GM23338 (cell line): ENCODE data around the gene KLHL5. TPM values are rescaled to one million over a fixed set of nuclear protein-coding genes. Genes with fewer than 3 reads are reported as not detected.

Experiments
- ATAC-seq: fragments of 200-7000 bp; cut with Tn5 transposase; 3 replicates; pipeline ENCODE4 v1.9.1; 2020
- DNase-seq: peaks from one replicate; pipeline ENCODE4 v3.0.0-alpha.2; 2015; ENCODE audit warnings: low spot score
- H2AFZ ChIP-seq: fragments of 200-600 bp; sonication (generic); 2 replicates; pipeline ENCODE4 v1.8.0; 2016; ENCODE audit warnings: antibody characterized with exemption, mild to moderate bottlenecking, moderate library complexity
- H3F3A ChIP-seq: fragments of 200-600 bp; sonication (generic); replicated peaks from 2 replicates; pipeline ENCODE4 v1.8.0; 2017; ENCODE audit warnings: antibody characterized with exemption, mixed run types, low read depth
- H3K27ac ChIP-seq: fragments of 200-600 bp; sonication (generic); 2 replicates; pipeline ENCODE4 v1.6.1; 2016; ENCODE audit warnings: low read depth
- H3K27me3 ChIP-seq: fragments of 200-600 bp; sonication (generic); 2 replicates; pipeline ENCODE4 v1.8.0; 2016; ENCODE audit warnings: mild to moderate bottlenecking, mixed run types, moderate library complexity; ENCODE audit not compliant: insufficient read depth
- H3K36me3 ChIP-seq: fragments of 200-600 bp; sonication (generic); 2 replicates; pipeline ENCODE4 v1.8.0; 2016; ENCODE audit warnings: mild to moderate bottlenecking; ENCODE audit not compliant: insufficient read depth
- H3K4me1 ChIP-seq: fragments of 200-600 bp; sonication (generic); 2 replicates; pipeline ENCODE4 v1.8.0; 2016; ENCODE audit warnings: mild to moderate bottlenecking, moderate library complexity; ENCODE audit not compliant: insufficient read depth
- H3K4me2 ChIP-seq: fragments of 200-600 bp; sonication (generic); 2 replicates; pipeline ENCODE4 v1.7.1; 2017; ENCODE audit warnings: mixed run types
- H3K4me3 ChIP-seq: fragments of 200-600 bp; sonication (generic); 2 replicates; pipeline ENCODE4 v1.6.1; 2016; ENCODE audit warnings: mixed run types
- H3K79me2 ChIP-seq: fragments of 200-600 bp; sonication (generic); replicated peaks from 2 replicates; pipeline ENCODE4 v1.8.0; 2017; ENCODE audit warnings: mild to moderate bottlenecking; ENCODE audit not compliant: insufficient read depth
- H3K9me2 ChIP-seq: fragments of 200-600 bp; sonication (generic); 2 replicates; pipeline ENCODE4 v1.8.0; 2017; ENCODE audit not compliant: insufficient read depth
- H4K20me1 ChIP-seq: fragments of 200-600 bp; sonication (generic); replicated peaks from 2 replicates; pipeline ENCODE4 v1.8.0; 2017; ENCODE audit warnings: mild to moderate bottlenecking; ENCODE audit not compliant: insufficient read depth
- H3K27ac Mint-ChIP-seq: 2 replicates; pipeline ENCODE4 v1.8.0; 2020; ENCODE audit warnings: inconsistent platforms, mild to moderate bottlenecking, moderate library complexity, mixed read lengths
- H3K27me3 Mint-ChIP-seq: 3 replicates; pipeline ENCODE4 v1.8.0; 2022; ENCODE audit warnings: low read depth, mild to moderate bottlenecking, moderate library complexity, mixed read lengths, inconsistent platforms; ENCODE audit not compliant: insufficient read depth, poor library complexity
- H3K36me3 Mint-ChIP-seq: 3 replicates; pipeline ENCODE4 v1.8.0; 2021; ENCODE audit warnings: low read depth, mild to moderate bottlenecking, inconsistent platforms, moderate library complexity, mixed read lengths
- H3K4me1 Mint-ChIP-seq: 3 replicates; pipeline ENCODE4 v1.8.0; 2020; ENCODE audit warnings: mild to moderate bottlenecking, inconsistent platforms, mixed read lengths
- H3K4me3 Mint-ChIP-seq: 3 replicates; pipeline ENCODE4 v1.8.0; 2021; ENCODE audit warnings: moderate library complexity, mild to moderate bottlenecking, inconsistent platforms, mixed read lengths
- H3K9me3 Mint-ChIP-seq: 3 replicates; pipeline ENCODE4 v1.8.0; 2020; ENCODE audit warnings: moderate library complexity, mild to moderate bottlenecking, inconsistent platforms, mixed read lengths
- EZH2phosphoT487 ChIP-seq: fragments of 200-600 bp; sonication (generic); IDR thresholded peaks from one replicate; pipeline ENCODE4 v1.8.1; 2018; ENCODE audit warnings: antibody characterized with exemption; ENCODE audit not compliant: unreplicated experiment
- JUNB ChIP-seq: IDR thresholded peaks from one replicate; pipeline ENCODE4 v1.6.1; 2016; ENCODE audit warnings: antibody characterized with exemption; ENCODE audit not compliant: unreplicated experiment
- NANOG ChIP-seq: IDR thresholded peaks from 2 replicates; pipeline ENCODE4 v1.6.1; 2016; ENCODE audit warnings: antibody characterized with exemption, borderline replicate concordance
- STAT1 ChIP-seq: IDR thresholded peaks from one replicate; pipeline ENCODE4 v1.6.1; 2016; ENCODE audit warnings: antibody characterized with exemption; ENCODE audit not compliant: unreplicated experiment
- polyA plus RNA-seq: library from polyadenylated mRNA; unstranded; fragments of >200 nt; fragmentation: Nextera tagmentation; extraction: Ambion mirVana; gene quantifications from 2 replicates; pipeline ENCODE4 v1.2.1, GENCODE V29; 2016
- total RNA-seq: library from RNA; depleted of rRNA; stranded (reverse); fragments of >200 nt; shearing (Covaris generic); gene quantifications from 2 replicates; pipeline ENCODE4 v1.2.3, GENCODE V29; 2014
- TF ChIP-seq, protein P1 (sequence below): fragments of 250-450 bp; sonication (Bioruptor Pico); IDR thresholded peaks from 2 replicates; pipeline ENCODE4 v1.5.0; 2020; ENCODE audit warnings: mild to moderate bottlenecking, moderate library complexity

The KLHL5 gene
- total and polyA plus RNA-seq, 2 experiments from 2014 or later, result 9.4 to 24.5 TPM

- no peak overlapping the region for H3K27ac Mint-ChIP-seq
- H3K27me3 ChIP-seq, result no peaks in the 10 kb centered on the region
- H3K4me3 Mint-ChIP-seq, result no peak overlapping the region
- no peak overlapping the region for H3K27ac ChIP-seq
- H3K36me3 ChIP-seq, result no peaks in the 10 kb centered on the region
- H2AFZ ChIP-seq, result no peak overlapping the region
- peaks cover 14% of the 10 kb centered on the region for H3K4me1 ChIP-seq
- H3K9me2 ChIP-seq, result no peaks in the 10 kb centered on the region
- no peak overlapping the region for H3K4me2 ChIP-seq
- H3K4me1 Mint-ChIP-seq, result peaks cover 7% of the 10 kb centered on the region; the same call in 2 of the 3 replicates
- no peaks in the 10 kb centered on the region for H3K9me3 Mint-ChIP-seq
- no peaks in the 10 kb centered on the region for H3F3A ChIP-seq
- no peaks in the 10 kb centered on the region for H3K27me3 Mint-ChIP-seq
- DNase-seq (no peak), ATAC-seq (no peak)
- H3K36me3 Mint-ChIP-seq, result no peaks in the 10 kb centered on the region
- H3K4me3 ChIP-seq, result no peak overlapping the region
- no peaks in the 10 kb centered on the region for H3K79me2 ChIP-seq
- no peaks in the 10 kb centered on the region for H4K20me1 ChIP-seq
- TF ChIP-seq NANOG (no peak), JUNB (no peak), EZH2phosphoT487 (no peak), STAT1 (no peak)
- TF ChIP-seq, protein P1, sequence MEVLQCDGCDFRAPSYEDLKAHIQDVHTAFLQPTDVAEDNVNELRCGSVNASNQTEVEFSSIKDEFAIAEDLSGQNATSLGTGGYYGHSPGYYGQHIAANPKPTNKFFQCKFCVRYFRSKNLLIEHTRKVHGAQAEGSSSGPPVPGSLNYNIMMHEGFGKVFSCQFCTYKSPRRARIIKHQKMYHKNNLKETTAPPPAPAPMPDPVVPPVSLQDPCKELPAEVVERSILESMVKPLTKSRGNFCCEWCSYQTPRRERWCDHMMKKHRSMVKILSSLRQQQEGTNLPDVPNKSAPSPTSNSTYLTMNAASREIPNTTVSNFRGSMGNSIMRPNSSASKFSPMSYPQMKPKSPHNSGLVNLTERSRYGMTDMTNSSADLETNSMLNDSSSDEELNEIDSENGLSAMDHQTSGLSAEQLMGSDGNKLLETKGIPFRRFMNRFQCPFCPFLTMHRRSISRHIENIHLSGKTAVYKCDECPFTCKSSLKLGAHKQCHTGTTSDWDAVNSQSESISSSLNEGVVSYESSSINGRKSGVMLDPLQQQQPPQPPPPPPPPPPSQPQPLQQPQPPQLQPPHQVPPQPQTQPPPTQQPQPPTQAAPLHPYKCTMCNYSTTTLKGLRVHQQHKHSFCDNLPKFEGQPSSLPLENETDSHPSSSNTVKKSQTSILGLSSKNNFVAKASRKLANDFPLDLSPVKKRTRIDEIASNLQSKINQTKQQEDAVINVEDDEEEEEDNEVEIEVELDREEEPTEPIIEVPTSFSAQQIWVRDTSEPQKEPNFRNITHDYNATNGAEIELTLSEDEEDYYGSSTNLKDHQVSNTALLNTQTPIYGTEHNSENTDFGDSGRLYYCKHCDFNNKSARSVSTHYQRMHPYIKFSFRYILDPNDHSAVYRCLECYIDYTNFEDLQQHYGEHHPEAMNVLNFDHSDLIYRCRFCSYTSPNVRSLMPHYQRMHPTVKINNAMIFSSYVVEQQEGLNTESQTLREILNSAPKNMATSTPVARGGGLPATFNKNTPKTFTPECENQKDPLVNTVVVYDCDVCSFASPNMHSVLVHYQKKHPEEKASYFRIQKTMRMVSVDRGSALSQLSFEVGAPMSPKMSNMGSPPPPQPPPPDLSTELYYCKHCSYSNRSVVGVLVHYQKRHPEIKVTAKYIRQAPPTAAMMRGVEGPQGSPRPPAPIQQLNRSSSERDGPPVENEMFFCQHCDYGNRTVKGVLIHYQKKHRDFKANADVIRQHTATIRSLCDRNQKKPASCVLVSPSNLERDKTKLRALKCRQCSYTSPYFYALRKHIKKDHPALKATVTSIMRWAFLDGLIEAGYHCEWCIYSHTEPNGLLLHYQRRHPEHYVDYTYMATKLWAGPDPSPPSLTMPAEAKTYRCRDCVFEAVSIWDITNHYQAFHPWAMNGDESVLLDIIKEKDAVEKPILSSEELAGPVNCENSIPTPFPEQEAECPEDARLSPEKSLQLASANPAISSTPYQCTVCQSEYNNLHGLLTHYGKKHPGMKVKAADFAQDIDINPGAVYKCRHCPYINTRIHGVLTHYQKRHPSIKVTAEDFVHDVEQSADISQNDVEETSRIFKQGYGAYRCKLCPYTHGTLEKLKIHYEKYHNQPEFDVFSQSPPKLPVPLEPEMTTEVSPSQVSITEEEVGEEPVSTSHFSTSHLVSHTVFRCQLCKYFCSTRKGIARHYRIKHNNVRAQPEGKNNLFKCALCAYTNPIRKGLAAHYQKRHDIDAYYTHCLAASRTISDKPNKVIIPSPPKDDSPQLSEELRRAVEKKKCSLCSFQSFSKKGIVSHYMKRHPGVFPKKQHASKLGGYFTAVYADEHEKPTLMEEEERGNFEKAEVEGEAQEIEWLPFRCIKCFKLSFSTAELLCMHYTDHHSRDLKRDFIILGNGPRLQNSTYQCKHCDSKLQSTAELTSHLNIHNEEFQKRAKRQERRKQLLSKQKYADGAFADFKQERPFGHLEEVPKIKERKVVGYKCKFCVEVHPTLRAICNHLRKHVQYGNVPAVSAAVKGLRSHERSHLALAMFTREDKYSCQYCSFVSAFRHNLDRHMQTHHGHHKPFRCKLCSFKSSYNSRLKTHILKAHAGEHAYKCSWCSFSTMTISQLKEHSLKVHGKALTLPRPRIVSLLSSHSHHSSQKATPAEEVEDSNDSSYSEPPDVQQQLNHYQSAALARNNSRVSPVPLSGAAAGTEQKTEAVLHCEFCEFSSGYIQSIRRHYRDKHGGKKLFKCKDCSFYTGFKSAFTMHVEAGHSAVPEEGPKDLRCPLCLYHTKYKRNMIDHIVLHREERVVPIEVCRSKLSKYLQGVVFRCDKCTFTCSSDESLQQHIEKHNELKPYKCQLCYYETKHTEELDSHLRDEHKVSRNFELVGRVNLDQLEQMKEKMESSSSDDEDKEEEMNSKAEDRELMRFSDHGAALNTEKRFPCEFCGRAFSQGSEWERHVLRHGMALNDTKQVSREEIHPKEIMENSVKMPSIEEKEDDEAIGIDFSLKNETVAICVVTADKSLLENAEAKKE (CRISPR knock-in tag), result no peak
Measured at GRCh38 chr4:39085891-39086290, 23.9 kb downstream of the KLHL5 start.

- no peaks in the 10 kb centered on the region for H3K9me2 ChIP-seq
- no peak for TF ChIP-seq NANOG
- no peak overlapping the region for H3K27ac ChIP-seq
- Mint-ChIP-seq H3K9me3 (no peaks in the 10 kb centered on the region), H3K4me1 (peaks cover 6% of the 10 kb centered on the region; the same call in 2 of the 3 replicates), H3K27ac (no peak overlapping the region), H3K36me3 (no peaks in the 10 kb centered on the region), H3K27me3 (peaks cover 2% of the 10 kb centered on the region), H3K4me3 (no peak overlapping the region)
- H3K4me2 ChIP-seq, result no peak overlapping the region
- DNase-seq (no peak), ATAC-seq (no peak)
- no peaks in the 10 kb centered on the region for H3K4me1 ChIP-seq
- H3K4me3 ChIP-seq, result no peak overlapping the region
- H3K27me3 ChIP-seq, result no peaks in the 10 kb centered on the region
- no peaks in the 10 kb centered on the region for H3K36me3 ChIP-seq
- no peaks in the 10 kb centered on the region for H4K20me1 ChIP-seq
- H2AFZ ChIP-seq, result no peak overlapping the region
- H3K79me2 ChIP-seq, result no peaks in the 10 kb centered on the region
- no peaks in the 10 kb centered on the region for H3F3A ChIP-seq
Measured at GRCh38 chr4:39096847-39097246, 34.8 kb downstream of the KLHL5 start.
